DND-41 (cell line): ENCODE results near the gene ASCL2.

Experiments used
- ATAC-seq: fragments of 200-7000 bp; cut with Tn5 transposase; 3 replicates; pipeline ENCODE4 v1.9.1; 2021; ENCODE audit warnings: low read depth; ENCODE audit not compliant: insufficient read depth
- DNase-seq: peaks from one replicate; pipeline ENCODE4 v3.0.0-alpha.2; 2020
- H2AFZ ChIP-seq: 2 replicates; pipeline ENCODE4 v1.6.0; 2012; ENCODE audit warnings: low read depth, low read length
- H3K27ac ChIP-seq: 2 replicates; pipeline ENCODE4 v1.5.1; 2012; ENCODE audit warnings: low read length, inconsistent platforms
- H3K27me3 ChIP-seq: fragments of 200-600 bp; sonication (generic); 2 replicates; pipeline ENCODE4 v1.6.0; 2012; ENCODE audit warnings: low read length, mild to moderate bottlenecking, inconsistent platforms; ENCODE audit not compliant: insufficient read depth, poor library complexity
- H3K36me3 ChIP-seq: 2 replicates; pipeline ENCODE4 v1.5.1; 2012; ENCODE audit warnings: low read length, inconsistent platforms; ENCODE audit not compliant: insufficient read depth
- H3K4me1 ChIP-seq: 2 replicates; pipeline ENCODE4 v1.5.1; 2012; ENCODE audit warnings: mild to moderate bottlenecking, low read length; ENCODE audit not compliant: insufficient read depth
- H3K4me2 ChIP-seq: 2 replicates; pipeline ENCODE4 v1.6.0; 2012; ENCODE audit warnings: mild to moderate bottlenecking, moderate library complexity, low read length, inconsistent platforms; ENCODE audit not compliant: insufficient read depth
- H3K4me3 ChIP-seq, 2 experiments: fragments of 200-600 bp in 1 of 2; shearing (Covaris generic) in 1 of 2; 2 replicates each; pipeline ENCODE4 v1.5.1; 2012 to 2016; ENCODE audit warnings: inconsistent platforms in 2 of 2, low read length in 2 of 2, mild to moderate bottlenecking in 2 of 2, low read depth in 1 of 2, moderate library complexity in 1 of 2
- H3K79me2 ChIP-seq: 2 replicates; pipeline ENCODE4 v1.6.0; 2012; ENCODE audit warnings: low read length, inconsistent platforms; ENCODE audit not compliant: insufficient read depth
- H3K9ac ChIP-seq: 2 replicates; pipeline ENCODE4 v1.6.0; 2012; ENCODE audit warnings: low read depth, mild to moderate bottlenecking, inconsistent platforms, low read length, moderate library complexity
- H3K9me3 ChIP-seq: 2 replicates; pipeline ENCODE4 v1.5.1; 2012; ENCODE audit warnings: low read length, moderate library complexity, mild to moderate bottlenecking, inconsistent platforms; ENCODE audit not compliant: insufficient read depth, severe bottlenecking
- H4K20me1 ChIP-seq: 2 replicates; pipeline ENCODE4 v1.6.0; 2012; ENCODE audit warnings: low read length; ENCODE audit not compliant: insufficient read depth
- CTCF ChIP-seq: IDR thresholded peaks from 2 replicates; pipeline ENCODE4 v1.5.1; 2012; ENCODE audit warnings: borderline replicate concordance, low read length, moderate library complexity, mild to moderate bottlenecking; ENCODE audit not compliant: poor library complexity, severe bottlenecking; ENCODE audit errors: extremely low read depth
- EZH2 ChIP-seq: IDR thresholded peaks from 3 replicates; pipeline ENCODE4 v1.6.1; 2012; ENCODE audit warnings: borderline replicate concordance, low read depth, mild to moderate bottlenecking, moderate library complexity, low read length, inconsistent platforms; ENCODE audit not compliant: severe bottlenecking

ASCL2 gene

GRCh38 chr11:2233693-2234455 is 36.5 kb downstream of the ASCL2 start:
- no peak overlapping the region for H2AFZ ChIP-seq
- H4K20me1 ChIP-seq = no peaks in the 10 kb centered on the region
- H3K27me3 ChIP-seq = no peaks in the 10 kb centered on the region
- no peaks in the 10 kb centered on the region for H3K36me3 ChIP-seq
- H3K4me3 ChIP-seq = no peak overlapping the region
- no peak for DNase-seq
- H3K27ac ChIP-seq = no peak overlapping the region
- peaks cover 9% of the 10 kb centered on the region for H3K9me3 ChIP-seq
- no peaks in the 10 kb centered on the region for H3K4me1 ChIP-seq
- no peak overlapping the region for H3K4me2 ChIP-seq
- ATAC-seq = no peak
- no peaks in the 10 kb centered on the region for H3K79me2 ChIP-seq
- no peak overlapping the region for H3K9ac ChIP-seq
- TF ChIP-seq CTCF = no peak
- TF ChIP-seq EZH2 = no peak

GRCh38 chr11:2229713-2230297 is 40.6 kb downstream of the ASCL2 start:
- no peak overlapping the region for H3K27ac ChIP-seq
- H3K4me2 ChIP-seq = no peak overlapping the region
- no peak overlapping the region for H3K9ac ChIP-seq
- DNase-seq (no peak), ATAC-seq (no peak)
- no peaks in the 10 kb centered on the region for H3K79me2 ChIP-seq
- H3K9me3 ChIP-seq = peaks cover 9% of the 10 kb centered on the region
- H3K4me1 ChIP-seq = no peaks in the 10 kb centered on the region
- no peak overlapping the region for H2AFZ ChIP-seq
- TF ChIP-seq CTCF (no peak), EZH2 (no peak)
- H3K36me3 ChIP-seq = no peaks in the 10 kb centered on the region
- H3K4me3 ChIP-seq = no peak overlapping the region
- H3K27me3 ChIP-seq = no peaks in the 10 kb centered on the region
- H4K20me1 ChIP-seq = no peaks in the 10 kb centered on the region

DNA sequence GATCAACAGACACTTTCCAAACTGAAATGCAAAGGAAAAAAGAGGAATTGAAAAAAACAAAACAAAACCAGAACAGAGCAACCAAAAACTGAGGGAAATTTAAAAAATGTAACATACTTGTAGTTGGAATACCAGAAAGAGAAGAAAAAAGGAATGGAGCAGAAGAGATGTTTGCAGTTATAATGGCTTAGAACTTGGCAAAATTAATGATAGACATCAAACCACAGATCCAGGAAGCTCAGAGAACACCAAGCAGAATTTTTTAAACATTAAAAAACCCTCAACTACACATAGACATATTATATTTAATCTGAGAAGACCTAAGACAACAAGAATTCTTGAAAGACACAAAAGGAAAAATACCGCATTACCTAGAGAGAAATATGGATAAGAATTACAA is 46.1 kb downstream of the ASCL2 start:
- H3K79me2 ChIP-seq = no peaks in the 10 kb centered on the region
- H2AFZ ChIP-seq = no peak overlapping the region
- H3K4me2 ChIP-seq = no peak overlapping the region
- ATAC-seq (no peak), DNase-seq (no peak)
- H3K9me3 ChIP-seq = peaks cover under 1% of the 10 kb centered on the region
- H3K36me3 ChIP-seq = no peaks in the 10 kb centered on the region
- TF ChIP-seq EZH2 (no peak), CTCF (no peak)
- no peak overlapping the region for H3K9ac ChIP-seq
- no peak overlapping the region for H3K27ac ChIP-seq
- H3K4me1 ChIP-seq = no peaks in the 10 kb centered on the region
- no peaks in the 10 kb centered on the region for H3K27me3 ChIP-seq
- H3K4me3 ChIP-seq = no peak overlapping the region
- no peaks in the 10 kb centered on the region for H4K20me1 ChIP-seq
